ENCODE measurements around the gene KLHL17. TPM values are rescaled to one million over a fixed set of nuclear protein-coding genes. Genes with fewer than 3 reads are reported as not detected.
"Not testable (repeated sequence)": the region's sequence is repeated elsewhere in the genome, so short reads cannot be mapped to it uniquely, and the experiment has no call there.

KLHL17 gene
- total RNA-seq, 1 experiment from 2014 or later: 32.1 TPM

DNA sequence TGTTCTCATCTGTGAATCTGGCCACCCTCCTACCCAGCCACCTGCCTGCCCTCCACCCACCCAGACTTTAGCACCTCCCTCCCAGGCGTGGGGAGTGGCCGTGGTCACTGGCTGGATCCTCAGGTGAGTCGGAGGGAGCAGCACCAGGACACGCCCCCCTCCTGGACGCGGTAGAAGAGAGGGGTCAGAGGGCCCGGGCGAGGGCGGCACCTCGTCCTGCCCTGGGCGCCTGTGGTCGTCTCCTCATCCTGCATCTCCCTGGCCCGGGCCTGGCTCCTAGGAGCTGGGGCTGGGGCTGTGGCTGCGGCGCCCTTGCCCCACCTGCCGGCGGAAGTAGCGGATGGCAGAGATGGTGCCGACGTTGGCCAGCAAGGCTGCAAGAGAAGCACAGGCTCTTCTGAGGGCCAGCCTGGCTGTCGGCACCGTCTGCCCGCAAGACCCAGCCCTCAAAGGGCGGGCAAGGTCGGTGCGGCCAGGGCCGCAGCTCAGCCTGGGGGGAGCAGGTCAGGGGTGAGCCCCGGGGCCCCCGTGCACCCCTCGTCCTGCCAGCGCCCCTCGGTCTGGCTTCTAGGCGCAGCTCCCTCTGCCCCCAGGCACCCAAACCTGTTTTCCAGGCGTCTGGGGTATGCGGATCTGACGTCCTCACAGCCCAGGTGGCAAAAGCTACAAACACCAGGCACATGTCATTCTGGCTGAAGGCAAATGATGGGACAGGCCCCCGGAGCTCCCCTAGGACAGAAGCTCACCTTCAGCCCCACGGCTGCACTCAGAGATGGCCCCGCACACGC is 15.7 kb downstream of the KLHL17 start:
- intact Hi-C loops (cut with micrococcal nuclease): no loop called here
- H3K4me2 ChIP-seq (ENCODE audit: low read length): peak overlapping the region; percentile 98
- H3F3A ChIP-seq (ENCODE audit: low read length, unreplicated experiment): no peaks in the 10 kb centered on the region
- DNase-seq (peak; percentile 80), ATAC-seq (peak; percentile 93)
- no peaks in the 10 kb centered on the region for H3K79me2 ChIP-seq (ENCODE audit: low read length)
- H2AFZ ChIP-seq (ENCODE audit: low read length): peak overlapping the region; percentile 80
- ChIA-PET CTCF (interaction anchor here (0.6 to 1.5 kb wide), 2 partner anchors 9 to 88 kb away, joined by 4 to 14 read pairs; partner anchors contain the start of gene PLEKHN1), POLR2A (ENCODE audit: unreplicated experiment) (interaction anchor here (0.6 to 0.8 kb wide), 3 partner anchors 24 to 638 kb away, joined by 3 to 7 read pairs (median 4); no protein-coding TSS in a partner anchor)
- H3K27ac ChIP-seq (ENCODE audit: low read length): peak overlapping the region; percentile 57
- TF ChIP-seq EZH2 (IDR thresholded peaks at IDR 0.05; ENCODE audit: low read length, unreplicated experiment) (no peak), EZH2phosphoT487 (IDR thresholded peaks at IDR 0.05; ENCODE audit: borderline replicate concordance, low read length) (no peak)
- TF ChIP-seq, protein P1, sequence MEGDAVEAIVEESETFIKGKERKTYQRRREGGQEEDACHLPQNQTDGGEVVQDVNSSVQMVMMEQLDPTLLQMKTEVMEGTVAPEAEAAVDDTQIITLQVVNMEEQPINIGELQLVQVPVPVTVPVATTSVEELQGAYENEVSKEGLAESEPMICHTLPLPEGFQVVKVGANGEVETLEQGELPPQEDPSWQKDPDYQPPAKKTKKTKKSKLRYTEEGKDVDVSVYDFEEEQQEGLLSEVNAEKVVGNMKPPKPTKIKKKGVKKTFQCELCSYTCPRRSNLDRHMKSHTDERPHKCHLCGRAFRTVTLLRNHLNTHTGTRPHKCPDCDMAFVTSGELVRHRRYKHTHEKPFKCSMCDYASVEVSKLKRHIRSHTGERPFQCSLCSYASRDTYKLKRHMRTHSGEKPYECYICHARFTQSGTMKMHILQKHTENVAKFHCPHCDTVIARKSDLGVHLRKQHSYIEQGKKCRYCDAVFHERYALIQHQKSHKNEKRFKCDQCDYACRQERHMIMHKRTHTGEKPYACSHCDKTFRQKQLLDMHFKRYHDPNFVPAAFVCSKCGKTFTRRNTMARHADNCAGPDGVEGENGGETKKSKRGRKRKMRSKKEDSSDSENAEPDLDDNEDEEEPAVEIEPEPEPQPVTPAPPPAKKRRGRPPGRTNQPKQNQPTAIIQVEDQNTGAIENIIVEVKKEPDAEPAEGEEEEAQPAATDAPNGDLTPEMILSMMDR (conservative IDR thresholded peaks at IDR 0.05; ENCODE audit: low read depth, low read length): peak; percentile 69
- no peaks in the 10 kb centered on the region for H3K9me3 ChIP-seq (ENCODE audit: low read length)
- no peaks in the 10 kb centered on the region for H3K36me3 ChIP-seq (ENCODE audit: low read depth, low read length)
- peak overlapping the region; percentile 53 for H3K9ac ChIP-seq (ENCODE audit: low read length)
- H3K9me2 ChIP-seq (replicated peaks; ENCODE audit: low read length): no peaks in the 10 kb centered on the region
- BruUV-seq (replicated peaks): no TSS peak
- no peaks in the 10 kb centered on the region for H3K27me3 ChIP-seq (ENCODE audit: low read length)
- peaks cover 13% of the 10 kb centered on the region for H3K4me1 ChIP-seq (ENCODE audit: insufficient read depth, low read length)
- H4K20me1 ChIP-seq (ENCODE audit: low read length): no peaks in the 10 kb centered on the region
- peak overlapping the region; percentile 64 for H3K4me3 ChIP-seq (ENCODE audit: low read length)

DNA sequence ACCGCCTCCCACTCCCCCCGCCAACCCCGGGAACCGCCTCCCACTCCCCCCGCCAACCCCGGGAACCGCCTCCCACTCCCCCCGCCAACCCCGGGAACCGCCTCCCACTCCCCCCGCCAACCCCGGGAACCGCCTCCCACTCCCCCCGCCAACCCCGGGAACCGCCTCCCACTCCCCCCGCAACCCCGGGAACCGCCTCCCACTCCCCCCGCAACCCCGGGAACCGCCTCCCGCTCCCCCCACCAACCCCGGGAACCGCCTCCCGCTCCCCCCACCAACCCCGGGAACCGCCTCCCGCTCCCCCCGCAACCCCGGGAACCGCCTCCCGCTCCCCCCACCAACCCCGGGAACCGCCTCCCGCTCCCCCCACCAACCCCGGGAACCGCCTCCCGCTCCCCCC is 16.4 kb downstream of the KLHL17 start:
- H3K9me2 ChIP-seq (replicated peaks; ENCODE audit: low read length); H3F3A ChIP-seq (ENCODE audit: low read length, unreplicated experiment); H4K20me1 ChIP-seq (ENCODE audit: low read length); H3K4me2 ChIP-seq (ENCODE audit: low read length); H3K9ac ChIP-seq (ENCODE audit: low read length); ATAC-seq; DNase-seq; H3K4me3 ChIP-seq (ENCODE audit: low read length); H3K36me3 ChIP-seq (ENCODE audit: low read depth, low read length); H3K9me3 ChIP-seq (ENCODE audit: low read length); BruUV-seq (replicated peaks); H3K27me3 ChIP-seq (ENCODE audit: low read length); H2AFZ ChIP-seq (ENCODE audit: low read length); CTCF ChIA-PET; intact Hi-C loops (cut with micrococcal nuclease); H3K27ac ChIP-seq (ENCODE audit: low read length); H3K79me2 ChIP-seq (ENCODE audit: low read length): not testable (repeated sequence)
- H3K4me1 ChIP-seq (ENCODE audit: insufficient read depth, low read length): peaks cover 13% of the 10 kb centered on the region
- POLR2A ChIA-PET (ENCODE audit: unreplicated experiment): interaction anchor here (0.8 kb wide), 1 partner anchor 635 kb away, joined by 7 read pairs; no protein-coding TSS in a partner anchor

GRCh38 chr1:978069-978834 is 17.9 kb downstream of the KLHL17 start:
- no peak overlapping the region for H3K27ac ChIP-seq (ENCODE audit: low read length)
- no peaks in the 10 kb centered on the region for H3F3A ChIP-seq (ENCODE audit: low read length, unreplicated experiment)
- DNase-seq (no peak), ATAC-seq (no peak)
- ChIA-PET POLR2A (ENCODE audit: unreplicated experiment) (no interaction called here), CTCF (no interaction called here)
- BruUV-seq (replicated peaks): no TSS peak
- H3K9ac ChIP-seq (ENCODE audit: low read length): no peak overlapping the region
- no peaks in the 10 kb centered on the region for H3K9me2 ChIP-seq (replicated peaks; ENCODE audit: low read length)
- no peak overlapping the region for H2AFZ ChIP-seq (ENCODE audit: low read length)
- peaks cover 11% of the 10 kb centered on the region for H3K27me3 ChIP-seq (ENCODE audit: low read length)
- no peaks in the 10 kb centered on the region for H3K36me3 ChIP-seq (ENCODE audit: low read depth, low read length)
- no peak overlapping the region for H3K4me2 ChIP-seq (ENCODE audit: low read length)
- H4K20me1 ChIP-seq (ENCODE audit: low read length): no peaks in the 10 kb centered on the region
- H3K79me2 ChIP-seq (ENCODE audit: low read length): no peaks in the 10 kb centered on the region
- TF ChIP-seq, protein P1 (conservative IDR thresholded peaks at IDR 0.05; ENCODE audit: low read depth, low read length): no peak
- TF ChIP-seq EZH2 (IDR thresholded peaks at IDR 0.05; ENCODE audit: low read length, unreplicated experiment) (no peak), EZH2phosphoT487 (IDR thresholded peaks at IDR 0.05; ENCODE audit: borderline replicate concordance, low read length) (no peak)
- peaks cover 24% of the 10 kb centered on the region for H3K4me1 ChIP-seq (ENCODE audit: insufficient read depth, low read length)
- no peak overlapping the region for H3K4me3 ChIP-seq (ENCODE audit: low read length)
- intact Hi-C loops (cut with micrococcal nuclease): no loop called here
- H3K9me3 ChIP-seq (ENCODE audit: low read length): no peaks in the 10 kb centered on the region

Data from PC-3 (cell line).